Measurements from ENCODE around the gene CACNB2. TPM values are rescaled to one million over a fixed set of nuclear protein-coding genes. Genes with fewer than 3 reads are reported as not detected.
A peak's percentile ranks its signal among the peaks of the same experiment; 100 is the strongest.

The CACNB2 gene
- total RNA-seq, 1 experiment from 2014 or later: 0.07 TPM

- CTCF ChIA-PET: no interaction called here
- no TSS peak for BruUV-seq (replicated peaks)
- Histone ChIP-seq H3K27me3 (ENCODE audit: low read length) (0 out of 2 replicates have a peak, but pooled peaks cover 2% of the 10 kb centered on the region), H3K9me2 (replicated peaks; ENCODE audit: low read length) (no peaks in the 10 kb centered on the region), H3F3A (ENCODE audit: low read length, unreplicated experiment) (no peaks in the 10 kb centered on the region), H3K9me3 (ENCODE audit: low read length) (no peaks in the 10 kb centered on the region), H3K9ac (ENCODE audit: low read length) (no peak overlapping the region), H4K20me1 (ENCODE audit: low read length) (no peaks in the 10 kb centered on the region), H2AFZ (ENCODE audit: low read length) (no peak overlapping the region), H3K4me1 (ENCODE audit: insufficient read depth, low read length) (no peaks in the 10 kb centered on the region), H3K36me3 (ENCODE audit: low read depth, low read length) (no peaks in the 10 kb centered on the region), H3K4me2 (ENCODE audit: low read length) (no peak overlapping the region), H3K4me3 (ENCODE audit: low read length) (no peak overlapping the region), H3K79me2 (ENCODE audit: low read length) (no peaks in the 10 kb centered on the region), H3K27ac (ENCODE audit: low read length) (no peak overlapping the region)
- no peak for DNase-seq
- no peak for ATAC-seq
- POLR2A ChIA-PET (ENCODE audit: unreplicated experiment): no interaction called here
- TF ChIP-seq EZH2phosphoT487 (IDR thresholded peaks at IDR 0.05; ENCODE audit: borderline replicate concordance, low read length): no peak
- TF ChIP-seq, protein P1, sequence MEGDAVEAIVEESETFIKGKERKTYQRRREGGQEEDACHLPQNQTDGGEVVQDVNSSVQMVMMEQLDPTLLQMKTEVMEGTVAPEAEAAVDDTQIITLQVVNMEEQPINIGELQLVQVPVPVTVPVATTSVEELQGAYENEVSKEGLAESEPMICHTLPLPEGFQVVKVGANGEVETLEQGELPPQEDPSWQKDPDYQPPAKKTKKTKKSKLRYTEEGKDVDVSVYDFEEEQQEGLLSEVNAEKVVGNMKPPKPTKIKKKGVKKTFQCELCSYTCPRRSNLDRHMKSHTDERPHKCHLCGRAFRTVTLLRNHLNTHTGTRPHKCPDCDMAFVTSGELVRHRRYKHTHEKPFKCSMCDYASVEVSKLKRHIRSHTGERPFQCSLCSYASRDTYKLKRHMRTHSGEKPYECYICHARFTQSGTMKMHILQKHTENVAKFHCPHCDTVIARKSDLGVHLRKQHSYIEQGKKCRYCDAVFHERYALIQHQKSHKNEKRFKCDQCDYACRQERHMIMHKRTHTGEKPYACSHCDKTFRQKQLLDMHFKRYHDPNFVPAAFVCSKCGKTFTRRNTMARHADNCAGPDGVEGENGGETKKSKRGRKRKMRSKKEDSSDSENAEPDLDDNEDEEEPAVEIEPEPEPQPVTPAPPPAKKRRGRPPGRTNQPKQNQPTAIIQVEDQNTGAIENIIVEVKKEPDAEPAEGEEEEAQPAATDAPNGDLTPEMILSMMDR (conservative IDR thresholded peaks at IDR 0.05; ENCODE audit: low read depth, low read length): no peak
- no peak for TF ChIP-seq EZH2 (IDR thresholded peaks at IDR 0.05; ENCODE audit: low read length, unreplicated experiment)
- intact Hi-C loops (cut with micrococcal nuclease): no loop called here
Measured at GRCh38 chr10:18429335-18429734, 289.1 kb downstream of the CACNB2 start.

DNA sequence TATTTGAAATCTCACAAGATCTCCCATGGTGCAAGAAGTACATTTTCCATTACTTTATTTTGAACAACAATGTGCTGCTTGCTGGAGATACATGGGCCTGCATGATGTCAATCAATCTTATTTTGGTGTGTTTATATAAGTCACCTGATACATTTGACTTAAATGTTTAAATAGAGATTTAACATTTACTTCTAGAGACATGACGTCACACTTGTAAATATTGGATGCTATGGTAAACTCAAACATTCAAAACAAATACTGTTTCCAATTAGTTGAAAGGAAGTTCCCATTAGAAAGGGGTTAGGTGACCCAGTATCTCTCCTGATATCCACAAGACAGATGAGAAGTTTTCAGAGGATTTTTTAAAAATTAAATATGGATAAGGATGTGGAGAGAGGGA lies 296.7 kb downstream of the CACNB2 start:
- H3K4me2 ChIP-seq (ENCODE audit: low read length): no peak overlapping the region
- H3K4me3 ChIP-seq (ENCODE audit: low read length): no peak overlapping the region
- 0 out of 2 replicates have a peak, but pooled peaks cover 5% of the 10 kb centered on the region for H3K27me3 ChIP-seq (ENCODE audit: low read length)
- ATAC-seq: no peak
- ChIA-PET POLR2A (ENCODE audit: unreplicated experiment) (no interaction called here), CTCF (no interaction called here)
- no peaks in the 10 kb centered on the region for H3F3A ChIP-seq (ENCODE audit: low read length, unreplicated experiment)
- H3K79me2 ChIP-seq (ENCODE audit: low read length): no peaks in the 10 kb centered on the region
- H2AFZ ChIP-seq (ENCODE audit: low read length): no peak overlapping the region
- TF ChIP-seq, protein P1 (conservative IDR thresholded peaks at IDR 0.05; ENCODE audit: low read depth, low read length): no peak
- no peak for TF ChIP-seq EZH2phosphoT487 (IDR thresholded peaks at IDR 0.05; ENCODE audit: borderline replicate concordance, low read length)
- no peak for TF ChIP-seq EZH2 (IDR thresholded peaks at IDR 0.05; ENCODE audit: low read length, unreplicated experiment)
- no peaks in the 10 kb centered on the region for H3K36me3 ChIP-seq (ENCODE audit: low read depth, low read length)
- no peak overlapping the region for H3K9ac ChIP-seq (ENCODE audit: low read length)
- intact Hi-C loops (cut with micrococcal nuclease): no loop called here
- no peaks in the 10 kb centered on the region for H3K9me2 ChIP-seq (replicated peaks; ENCODE audit: low read length)
- H3K9me3 ChIP-seq (ENCODE audit: low read length): no peaks in the 10 kb centered on the region
- H3K4me1 ChIP-seq (ENCODE audit: insufficient read depth, low read length): no peaks in the 10 kb centered on the region
- H4K20me1 ChIP-seq (ENCODE audit: low read length): no peaks in the 10 kb centered on the region
- H3K27ac ChIP-seq (ENCODE audit: low read length): no peak overlapping the region
- BruUV-seq (replicated peaks): no TSS peak
- DNase-seq: no peak

GRCh38 chr10:18437486-18437885 lies 297.3 kb downstream of the CACNB2 start:
- Histone ChIP-seq H3K4me1 (ENCODE audit: insufficient read depth, low read length) (no peaks in the 10 kb centered on the region), H2AFZ (ENCODE audit: low read length) (no peak overlapping the region), H3K4me3 (ENCODE audit: low read length) (no peak overlapping the region), H3F3A (ENCODE audit: low read length, unreplicated experiment) (no peaks in the 10 kb centered on the region), H3K27ac (ENCODE audit: low read length) (no peak overlapping the region), H3K4me2 (ENCODE audit: low read length) (no peak overlapping the region), H3K27me3 (ENCODE audit: low read length) (0 out of 2 replicates have a peak, but pooled peaks cover 5% of the 10 kb centered on the region), H3K79me2 (ENCODE audit: low read length) (no peaks in the 10 kb centered on the region), H3K9me3 (ENCODE audit: low read length) (no peaks in the 10 kb centered on the region), H3K36me3 (ENCODE audit: low read depth, low read length) (no peaks in the 10 kb centered on the region), H4K20me1 (ENCODE audit: low read length) (no peaks in the 10 kb centered on the region), H3K9me2 (replicated peaks; ENCODE audit: low read length) (no peaks in the 10 kb centered on the region), H3K9ac (ENCODE audit: low read length) (no peak overlapping the region)
- intact Hi-C loops (cut with micrococcal nuclease): no loop called here
- DNase-seq: peak; percentile 6
- POLR2A ChIA-PET (ENCODE audit: unreplicated experiment): no interaction called here
- CTCF ChIA-PET: no interaction called here
- BruUV-seq (replicated peaks): no TSS peak
- no peak for TF ChIP-seq EZH2 (IDR thresholded peaks at IDR 0.05; ENCODE audit: low read length, unreplicated experiment)
- TF ChIP-seq, protein P1 (conservative IDR thresholded peaks at IDR 0.05; ENCODE audit: low read depth, low read length): no peak
- TF ChIP-seq EZH2phosphoT487 (IDR thresholded peaks at IDR 0.05; ENCODE audit: borderline replicate concordance, low read length): no peak
- no peak for ATAC-seq
